Neural cell (in vitro differentiated cells): ENCODE results near the gene LYSMD4. TPM values are rescaled to one million over a fixed set of nuclear protein-coding genes. Genes with fewer than 3 reads are reported as not detected.

Experiments used
- H2AFZ ChIP-seq: fragments of 200-600, 300-800 bp; sonication (generic), shearing (Covaris generic); 2 replicates; pipeline ENCODE4 v1.6.0; 2014; ENCODE audit warnings: low read depth, mild to moderate bottlenecking, antibody characterized with exemption, low read length, moderate library complexity
- H3F3A ChIP-seq: fragments of 200-600 bp; shearing (Covaris generic); 2 replicates; pipeline ENCODE4 v1.6.1; 2016; ENCODE audit warnings: mild to moderate bottlenecking, moderate library complexity, mixed read lengths, antibody characterized with exemption, low read length; ENCODE audit not compliant: insufficient read depth, poor library complexity, severe bottlenecking
- H3K27ac ChIP-seq: fragments of 200-600, 300-800 bp; sonication (generic), shearing (Covaris generic); 2 replicates; pipeline ENCODE4 v1.5.1; 2014; ENCODE audit warnings: mild to moderate bottlenecking, low read length, moderate library complexity
- H3K27me3 ChIP-seq: fragments of 300-800, 200-600 bp; sonication (generic), shearing (Covaris generic); 2 replicates; pipeline ENCODE4 v1.6.0; 2014; ENCODE audit warnings: mild to moderate bottlenecking, low read depth, low read length, moderate library complexity; ENCODE audit not compliant: insufficient read depth
- H3K36me3 ChIP-seq: fragments of 300-800, 200-600 bp; sonication (generic), shearing (Covaris generic); 2 replicates; pipeline ENCODE4 v1.5.1; 2014; ENCODE audit warnings: mild to moderate bottlenecking, antibody characterized with exemption, low read length, moderate library complexity; ENCODE audit not compliant: insufficient read depth
- H3K4me2 ChIP-seq: fragments of 300-800, 200-600 bp; sonication (generic), shearing (Covaris generic); 2 replicates; pipeline ENCODE4 v1.6.0; 2014; ENCODE audit warnings: mild to moderate bottlenecking, low read length
- H3K4me3 ChIP-seq: fragments of 300-800, 200-600 bp; sonication (generic), shearing (Covaris generic); 2 replicates; pipeline ENCODE4 v1.5.1; 2014; ENCODE audit warnings: mild to moderate bottlenecking, low read length, moderate library complexity
- H3K79me2 ChIP-seq: fragments of 200-600 bp; shearing (Covaris generic); replicated peaks from 2 replicates; pipeline ENCODE4 v1.6.0; 2014; ENCODE audit warnings: mild to moderate bottlenecking, low read length, moderate library complexity; ENCODE audit not compliant: insufficient read depth
- H3K9ac ChIP-seq: fragments of 300-800, 200-600 bp; sonication (generic), shearing (Covaris generic); 2 replicates; pipeline ENCODE4 v1.6.1; 2016; ENCODE audit warnings: mild to moderate bottlenecking, low read length, mixed read lengths
- H3K9me2 ChIP-seq: fragments of 200-600 bp; shearing (Covaris generic); 2 replicates; pipeline ENCODE4 v1.6.1; 2016; ENCODE audit warnings: mild to moderate bottlenecking, low read length, mixed read lengths; ENCODE audit not compliant: insufficient read depth
- H3K9me3 ChIP-seq: fragments of 200-600, 300-800 bp; sonication (generic), shearing (Covaris generic); 2 replicates; pipeline ENCODE4 v1.6.1; 2016; ENCODE audit warnings: mild to moderate bottlenecking, mixed run types, low read length, moderate library complexity, mixed read lengths
- H4K20me1 ChIP-seq: fragments of 200-600 bp; shearing (Covaris generic); 2 replicates; pipeline ENCODE4 v1.6.1; 2016; ENCODE audit warnings: mild to moderate bottlenecking, mixed run types; ENCODE audit not compliant: insufficient read depth
- EP300 ChIP-seq: fragments of 450-650 bp; conservative IDR thresholded peaks from 2 replicates; pipeline ENCODE4 v1.6.1; 2014; ENCODE audit warnings: antibody characterized with exemption, mild to moderate bottlenecking, moderate library complexity; ENCODE audit not compliant: poor library complexity, severe bottlenecking
- EZH2 ChIP-seq: fragments of 200-600, 300-800 bp; shearing (Covaris generic), sonication (generic); IDR thresholded peaks from 2 replicates; pipeline ENCODE4 v1.6.1; 2014; ENCODE audit warnings: antibody characterized with exemption, low read length, borderline replicate concordance, mild to moderate bottlenecking; ENCODE audit not compliant: insufficient read depth, poor library complexity, severe bottlenecking
- MXI1 ChIP-seq: fragments of 450-650 bp; conservative IDR thresholded peaks from 2 replicates; pipeline ENCODE4 v1.6.1; 2014; ENCODE audit warnings: antibody characterized with exemption, mild to moderate bottlenecking; ENCODE audit not compliant: poor library complexity, severe bottlenecking
- POLR2AphosphoS5 ChIP-seq: IDR thresholded peaks from 2 replicates; pipeline ENCODE4 v1.6.1; 2012
- RAD21 ChIP-seq: fragments of 450-650 bp; conservative IDR thresholded peaks from 2 replicates; pipeline ENCODE4 v1.6.1; 2014; ENCODE audit warnings: antibody characterized with exemption, mild to moderate bottlenecking, moderate library complexity
- REST ChIP-seq: IDR thresholded peaks from 2 replicates; pipeline ENCODE4 v1.6.1; 2012; ENCODE audit warnings: borderline replicate concordance
- SMC3 ChIP-seq: fragments of 450-650 bp; conservative IDR thresholded peaks from 2 replicates; pipeline ENCODE4 v1.6.1; 2014; ENCODE audit warnings: antibody characterized with exemption, mild to moderate bottlenecking, moderate library complexity; ENCODE audit not compliant: poor library complexity
- TAF1 ChIP-seq: IDR thresholded peaks from 2 replicates; pipeline ENCODE4 v1.6.1; 2012; ENCODE audit warnings: low read depth
- polyA plus RNA-seq: library from polyadenylated mRNA; depleted of rRNA; stranded (reverse); fragments of >200 nt; gene quantifications from 2 replicates; pipeline ENCODE4 v1.2.3, GENCODE V29; 2014
- TF ChIP-seq, protein P1 (sequence below): fragments of 450-650 bp; IDR thresholded peaks from 2 replicates; pipeline ENCODE4 v1.5.1; 2014; ENCODE audit warnings: antibody characterized with exemption, mild to moderate bottlenecking, moderate library complexity; ENCODE audit not compliant: poor library complexity, severe bottlenecking

The LYSMD4 gene
- polyA plus RNA-seq, 1 donor from 2014 or later = 57.5 TPM

DNA sequence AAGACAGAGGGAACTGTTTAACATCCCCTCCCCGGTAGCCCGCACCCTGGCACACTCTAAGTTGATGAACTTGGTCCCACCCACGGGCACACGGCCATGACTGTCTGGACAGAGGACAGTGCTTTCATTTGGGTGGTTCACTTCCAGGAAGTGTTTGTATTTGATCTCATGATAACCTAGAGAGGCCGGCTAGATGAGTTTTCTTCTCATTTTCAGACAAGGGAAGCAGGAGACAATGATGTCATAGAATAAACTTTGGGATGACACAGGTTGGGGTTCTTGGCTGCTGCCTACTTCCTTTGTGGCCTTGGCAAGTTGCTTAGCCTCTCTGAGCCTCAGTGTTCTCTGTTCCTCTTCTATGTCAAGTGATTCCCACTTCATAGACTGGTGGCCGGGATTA is 16.1 kb upstream of the LYSMD4 start:
- Histone ChIP-seq H2AFZ (no peak overlapping the region), H4K20me1 (no peaks in the 10 kb centered on the region), H3K36me3 (no peaks in the 10 kb centered on the region), H3K27me3 (no peaks in the 10 kb centered on the region), H3K4me3 (no peak overlapping the region), H3K9me3 (no peaks in the 10 kb centered on the region), H3K9me2 (no peaks in the 10 kb centered on the region), H3K4me2 (no peak overlapping the region), H3K27ac (no peak overlapping the region), H3K9ac (no peak overlapping the region), H3F3A (no peaks in the 10 kb centered on the region), H3K79me2 (no peaks in the 10 kb centered on the region)
- TF ChIP-seq, protein P1, sequence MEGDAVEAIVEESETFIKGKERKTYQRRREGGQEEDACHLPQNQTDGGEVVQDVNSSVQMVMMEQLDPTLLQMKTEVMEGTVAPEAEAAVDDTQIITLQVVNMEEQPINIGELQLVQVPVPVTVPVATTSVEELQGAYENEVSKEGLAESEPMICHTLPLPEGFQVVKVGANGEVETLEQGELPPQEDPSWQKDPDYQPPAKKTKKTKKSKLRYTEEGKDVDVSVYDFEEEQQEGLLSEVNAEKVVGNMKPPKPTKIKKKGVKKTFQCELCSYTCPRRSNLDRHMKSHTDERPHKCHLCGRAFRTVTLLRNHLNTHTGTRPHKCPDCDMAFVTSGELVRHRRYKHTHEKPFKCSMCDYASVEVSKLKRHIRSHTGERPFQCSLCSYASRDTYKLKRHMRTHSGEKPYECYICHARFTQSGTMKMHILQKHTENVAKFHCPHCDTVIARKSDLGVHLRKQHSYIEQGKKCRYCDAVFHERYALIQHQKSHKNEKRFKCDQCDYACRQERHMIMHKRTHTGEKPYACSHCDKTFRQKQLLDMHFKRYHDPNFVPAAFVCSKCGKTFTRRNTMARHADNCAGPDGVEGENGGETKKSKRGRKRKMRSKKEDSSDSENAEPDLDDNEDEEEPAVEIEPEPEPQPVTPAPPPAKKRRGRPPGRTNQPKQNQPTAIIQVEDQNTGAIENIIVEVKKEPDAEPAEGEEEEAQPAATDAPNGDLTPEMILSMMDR = no peak
- no peak for TF ChIP-seq POLR2AphosphoS5
- TF ChIP-seq MXI1 = no peak
- TF ChIP-seq RAD21 = no peak
- TF ChIP-seq TAF1 = no peak
- no peak for TF ChIP-seq REST
- no peak for TF ChIP-seq SMC3
- TF ChIP-seq EP300 = no peak
- no peak for TF ChIP-seq EZH2

- Histone ChIP-seq H3K9ac (no peak overlapping the region), H3F3A (no peaks in the 10 kb centered on the region), H3K4me2 (no peak overlapping the region), H3K9me3 (no peaks in the 10 kb centered on the region), H3K4me3 (no peak overlapping the region), H2AFZ (no peak overlapping the region), H3K9me2 (no peaks in the 10 kb centered on the region), H4K20me1 (no peaks in the 10 kb centered on the region), H3K27ac (no peak overlapping the region), H3K27me3 (no peaks in the 10 kb centered on the region), H3K79me2 (no peaks in the 10 kb centered on the region), H3K36me3 (no peaks in the 10 kb centered on the region)
- TF ChIP-seq POLR2AphosphoS5 = no peak
- no peak for TF ChIP-seq EP300
- TF ChIP-seq EZH2 = no peak
- no peak for TF ChIP-seq TAF1
- TF ChIP-seq, protein P1 = no peak
- no peak for TF ChIP-seq RAD21
- no peak for TF ChIP-seq SMC3
- TF ChIP-seq REST = no peak
- no peak for TF ChIP-seq MXI1
Measured at GRCh38 chr15:99745370-99746086, 12.3 kb upstream of the LYSMD4 start.
